Osteoblast (primary cell): ENCODE results near the gene HSPH1. TPM values are rescaled to one million over a fixed set of nuclear protein-coding genes. Genes with fewer than 3 reads are reported as not detected.

ENCODE experiments used
- DNase-seq: peaks from one replicate; pipeline ENCODE4 v3.0.0; 2011; ENCODE audit warnings: low spot score, mixed read lengths; ENCODE audit not compliant: insufficient read length; ENCODE audit errors: missing footprints
- H2AFZ ChIP-seq: 2 replicates; pipeline ENCODE4 v1.6.0; 2011; ENCODE audit warnings: mild to moderate bottlenecking, low read length
- H3K27ac ChIP-seq: 2 replicates; pipeline ENCODE4 v1.5.1; 2011; ENCODE audit warnings: mild to moderate bottlenecking, low read depth, low read length, moderate library complexity
- H3K27me3 ChIP-seq: 2 replicates; pipeline ENCODE4 v1.6.0; 2012; ENCODE audit warnings: mild to moderate bottlenecking, control low read depth, inconsistent platforms, low read length, moderate library complexity; ENCODE audit not compliant: insufficient read depth
- H3K36me3 ChIP-seq: 2 replicates; pipeline ENCODE4 v1.5.1; 2011; ENCODE audit warnings: mild to moderate bottlenecking, low read length, control low read depth, moderate library complexity; ENCODE audit not compliant: insufficient read depth
- H3K4me1 ChIP-seq: 2 replicates; pipeline ENCODE4 v1.5.1; 2011; ENCODE audit warnings: mild to moderate bottlenecking, low read length, control low read depth, moderate library complexity; ENCODE audit not compliant: insufficient read depth
- H3K4me2 ChIP-seq: 2 replicates; pipeline ENCODE4 v1.6.0; 2011; ENCODE audit warnings: mild to moderate bottlenecking, low read length; ENCODE audit not compliant: insufficient read depth
- H3K4me3 ChIP-seq: fragments of 200-600 bp; sonication (generic); 3 replicates; pipeline ENCODE4 v1.5.1; 2012; ENCODE audit warnings: mild to moderate bottlenecking, low read length, inconsistent platforms; ENCODE audit not compliant: insufficient read depth
- H3K79me2 ChIP-seq: 2 replicates; pipeline ENCODE4 v1.6.0; 2012; ENCODE audit warnings: mild to moderate bottlenecking, low read length, control low read depth, inconsistent platforms; ENCODE audit not compliant: insufficient read depth
- H3K9me3 ChIP-seq: 2 replicates; pipeline ENCODE4 v1.5.1; 2011; ENCODE audit warnings: low read depth, low read length, control low read depth
- H4K20me1 ChIP-seq: 2 replicates; pipeline ENCODE4 v1.6.0; 2012; ENCODE audit warnings: mild to moderate bottlenecking, low read length, control low read depth; ENCODE audit not compliant: insufficient read depth
- CTCF ChIP-seq: IDR thresholded peaks from 2 replicates; pipeline ENCODE4 v1.5.1; 2011; ENCODE audit warnings: mild to moderate bottlenecking, low read depth, low read length, moderate library complexity; ENCODE audit errors: extremely low read depth
- total RNA-seq: library from RNA; depleted of rRNA; stranded (reverse); fragments of >200 nt; gene quantifications from 2 replicates; pipeline ENCODE4 v1.2.3, GENCODE V29; 2012

The HSPH1 gene
- total RNA-seq, 1 donor = 35.5 TPM

GRCh38 chr13:31105856-31106255, 55.8 kb downstream of the HSPH1 start:
- no peak overlapping the region for H3K4me2 ChIP-seq
- TF ChIP-seq CTCF = no peak
- H4K20me1 ChIP-seq = no peaks in the 10 kb centered on the region
- H3K27me3 ChIP-seq = peaks cover 43% of the 10 kb centered on the region
- no peak overlapping the region for H3K4me3 ChIP-seq
- no peak overlapping the region for H3K27ac ChIP-seq
- no peaks in the 10 kb centered on the region for H3K9me3 ChIP-seq
- H3K4me1 ChIP-seq = peaks cover 13% of the 10 kb centered on the region
- no peak for DNase-seq
- H3K36me3 ChIP-seq = no peaks in the 10 kb centered on the region
- H2AFZ ChIP-seq = no peak overlapping the region
- no peaks in the 10 kb centered on the region for H3K79me2 ChIP-seq

- no peaks in the 10 kb centered on the region for H4K20me1 ChIP-seq
- no peaks in the 10 kb centered on the region for H3K9me3 ChIP-seq
- H2AFZ ChIP-seq = no peak overlapping the region
- no peak overlapping the region for H3K4me2 ChIP-seq
- no peaks in the 10 kb centered on the region for H3K36me3 ChIP-seq
- peaks cover 6% of the 10 kb centered on the region for H3K4me1 ChIP-seq
- TF ChIP-seq CTCF = no peak
- DNase-seq = no peak
- H3K27ac ChIP-seq = no peak overlapping the region
- H3K4me3 ChIP-seq = no peak overlapping the region
- H3K27me3 ChIP-seq = peaks cover 49% of the 10 kb centered on the region
- H3K79me2 ChIP-seq = no peaks in the 10 kb centered on the region
Observed at GRCh38 chr13:31105020-31105795, 56.5 kb downstream of the HSPH1 start.

GRCh38 chr13:31102905-31103304, 58.8 kb downstream of the HSPH1 start:
- no peak overlapping the region for H3K4me3 ChIP-seq
- H3K27me3 ChIP-seq = peaks cover 56% of the 10 kb centered on the region
- DNase-seq = no peak
- H4K20me1 ChIP-seq = no peaks in the 10 kb centered on the region
- H2AFZ ChIP-seq = no peak overlapping the region
- no peaks in the 10 kb centered on the region for H3K36me3 ChIP-seq
- TF ChIP-seq CTCF = no peak
- H3K4me1 ChIP-seq = peaks cover 4% of the 10 kb centered on the region
- H3K79me2 ChIP-seq = no peaks in the 10 kb centered on the region
- H3K9me3 ChIP-seq = no peaks in the 10 kb centered on the region
- H3K27ac ChIP-seq = no peak overlapping the region
- H3K4me2 ChIP-seq = no peak overlapping the region

GRCh38 chr13:31101472-31102170, 60.1 kb downstream of the HSPH1 start:
- no peaks in the 10 kb centered on the region for H4K20me1 ChIP-seq
- no peaks in the 10 kb centered on the region for H3K36me3 ChIP-seq
- DNase-seq = peak; percentile 70
- H3K4me3 ChIP-seq = no peak overlapping the region
- H3K9me3 ChIP-seq = no peaks in the 10 kb centered on the region
- peaks cover 65% of the 10 kb centered on the region for H3K27me3 ChIP-seq
- no peaks in the 10 kb centered on the region for H3K79me2 ChIP-seq
- no peak overlapping the region for H2AFZ ChIP-seq
- no peak for TF ChIP-seq CTCF
- peaks cover 4% of the 10 kb centered on the region for H3K4me1 ChIP-seq
- H3K27ac ChIP-seq = no peak overlapping the region
- no peak overlapping the region for H3K4me2 ChIP-seq
